Measurements from ENCODE around the gene CTNNB1. TPM values are rescaled to one million over a fixed set of nuclear protein-coding genes. Genes with fewer than 3 reads are reported as not detected.

CTNNB1 gene
- total RNA-seq (2012; rRNA removed) (1,415 and 1,677 TPM in 2 replicates), polyA plus RNA-seq (2012; rRNA removed) (364 and 381 TPM in 2 replicates), Bru-seq, nascent RNA (percentile 95 among the genes with signal in this experiment), BruChase-seq, experiment 1, labeled RNA remaining after a 6-hour chase (percentile 95 among the genes with signal in this experiment), BruChase-seq, experiment 2, labeled RNA remaining after a 2-hour chase (percentile 93 among the genes with signal in this experiment)
- 187 and 317 TPM in 2 replicates for polyA plus RNA-seq (2012; cell fraction: cytosol; rRNA removed)
- polyA plus RNA-seq (2012; cell fraction: nucleus; rRNA removed; ENCODE audit: low replicate concordance): 205 and 300 TPM in 2 replicates
- long read RNA-seq, transcript CTNNB1-201 (15 exons, 3,947 nt): minor isoform, 35 of 199 reads
- long read RNA-seq, transcript CTNNB1-203 (16 exons, 3,472 nt): minor isoform, 25 of 199 reads
- long read RNA-seq, transcript CTNNB1-202 (16 exons, 3,268 nt): major isoform, 60 of 199 reads
- long read RNA-seq, transcript CTNNB1-246 (16 exons, 2,778 nt): minor isoform, 8 of 199 reads
- long read RNA-seq, partial matches to known transcripts: 51 of 199 reads
- long read RNA-seq, other reads (novel, unspliced or antisense): 15 of 199 reads

DNA sequence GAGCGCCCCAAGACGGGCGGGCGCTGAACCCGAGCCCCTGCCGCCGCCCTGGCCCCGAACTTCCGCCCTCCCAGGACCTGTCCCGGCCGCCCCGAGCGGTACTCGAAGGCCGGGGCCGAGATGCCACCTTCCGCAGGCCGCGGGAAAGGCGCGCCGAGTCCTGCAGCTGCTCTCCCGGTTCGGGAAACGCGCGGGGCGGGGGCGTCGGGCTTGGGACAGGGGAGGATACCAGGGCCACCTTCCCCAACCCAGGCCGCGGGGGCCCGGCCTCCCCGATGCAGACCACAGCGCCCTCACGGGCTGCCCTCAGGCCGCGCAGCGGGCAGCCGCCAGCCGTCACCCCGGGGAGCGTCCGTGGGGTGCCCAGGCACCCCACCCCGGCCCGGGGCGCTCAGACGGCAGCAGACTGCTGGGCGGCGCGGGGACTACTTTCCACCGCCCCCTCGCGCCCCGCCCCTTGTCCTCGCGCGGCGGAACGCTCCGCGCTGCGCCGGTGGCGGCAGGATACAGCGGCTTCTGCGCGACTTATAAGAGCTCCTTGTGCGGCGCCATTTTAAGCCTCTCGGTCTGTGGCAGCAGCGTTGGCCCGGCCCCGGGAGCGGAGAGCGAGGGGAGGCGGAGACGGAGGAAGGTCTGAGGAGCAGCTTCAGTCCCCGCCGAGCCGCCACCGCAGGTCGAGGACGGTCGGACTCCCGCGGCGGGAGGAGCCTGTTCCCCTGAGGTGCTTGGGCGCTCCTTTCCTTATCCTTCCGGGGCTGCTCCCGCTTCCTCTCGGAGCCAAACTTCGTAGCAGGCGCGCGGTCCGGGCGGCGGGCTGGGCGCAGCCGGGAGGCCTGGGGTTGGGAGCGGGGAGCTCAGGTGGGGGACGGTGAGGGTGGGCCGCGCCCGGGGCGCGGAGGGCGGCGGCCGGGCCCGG, at the start of gene CTNNB1:
Gene CTNNB1, plus strand, starts transcription at position 556 of the 916 bp plus-strand sequence. CDS start 24,564 bp downstream, outside the sequence.
- ChIA-PET CTCF (interaction anchor here (0.5 kb wide), 1 partner anchor 15 kb away, joined by 5 read pairs; no protein-coding TSS in a partner anchor), POLR2A (ENCODE audit: unreplicated experiment) (interaction anchor here (0.5 to 1.6 kb wide), 4 partner anchors 9 to 299 kb away, joined by 3 to 7 read pairs (median 4); no protein-coding TSS in a partner anchor)
- no peak within 1 kb of the TSS for H2BK20ac ChIP-seq (ENCODE audit: low read depth, low read length)
- peak within 1 kb of the TSS; percentile 45 for H4K5ac ChIP-seq (ENCODE audit: low read depth, low read length)
- peak; percentile 95 for DNase-seq
- H4K91ac ChIP-seq (ENCODE audit: insufficient read depth, low read depth, low read length): peak within 1 kb of the TSS; percentile 78
- peak within 1 kb of the TSS; percentile 78; the same call in 1 of the 2 replicates for H2AK5ac ChIP-seq (ENCODE audit: low read depth, low read length)
- peaks cover 2% of the 10 kb centered on the region; the same call in 1 of the 2 replicates for H3K4me1 ChIP-seq (ENCODE audit: control insufficient read depth, insufficient read depth, low read length)
- H3K4me3 ChIP-seq (ENCODE audit: insufficient read depth, low read depth, low read length): peak within 1 kb of the TSS; percentile 69
- H2AK9ac ChIP-seq (replicated peaks; ENCODE audit: low read depth, low read length, poor library complexity): peak within 1 kb of the TSS; percentile 98
- peak within 1 kb of the TSS; percentile 99 for H3K4me2 ChIP-seq (ENCODE audit: low read depth, low read length)
- peak within 1 kb of the TSS; percentile 86 for H3K27ac ChIP-seq (ENCODE audit: insufficient read depth, low read length)
- H2BK120ac ChIP-seq (ENCODE audit: low read depth, low read length): peak within 1 kb of the TSS; percentile 30; the same call in 1 of the 2 replicates
- intact Hi-C loops (cut with micrococcal nuclease) (no loop called here), in situ Hi-C loops (cut with MboI; ENCODE audit: low sequenced_read_pairs) (loop anchor here (25.0 kb wide), 1 partner anchor 862 kb away; no protein-coding TSS in a partner anchor), dilution Hi-C loops (cut with HindIII; ENCODE audit: low sequenced_read_pairs, unreplicated experiment) (no loop called here)
- H3K36me3 ChIP-seq (ENCODE audit: control insufficient read depth, insufficient read depth, low read length): no peaks in the 10 kb centered on the region
- peak within 1 kb of the TSS; percentile 51; the same call in 1 of the 2 replicates for H3K18ac ChIP-seq (ENCODE audit: low read depth, low read length)
- H4K20me1 ChIP-seq (ENCODE audit: insufficient read depth, low read length): peaks cover 44% of the 10 kb centered on the region
- ATAC-seq (ENCODE audit: low read depth): peak; percentile 86
- H3K9me3 ChIP-seq (ENCODE audit: control insufficient read depth, insufficient read depth, low read length): no peaks in the 10 kb centered on the region
- peak within 1 kb of the TSS; percentile 97 for H3K9ac ChIP-seq (ENCODE audit: low read depth, low read length)
- H3K56ac ChIP-seq (ENCODE audit: extremely low read depth, insufficient read depth, low read length): peak within 1 kb of the TSS; percentile 73; the same call in 1 of the 2 replicates
- H3K14ac ChIP-seq (replicated peaks; ENCODE audit: low read depth, low read length): peak within 1 kb of the TSS; percentile 98
- H2AFZ ChIP-seq (replicated peaks; ENCODE audit: low read length, poor library complexity): peak within 1 kb of the TSS; percentile 96
- WGBS, 2 experiments (ENCODE audit: extremely low coverage in 2 of 2, insufficient read length in 1 of 2): 1% methylated on average over 43 of the region's 112 CpGs; no CpG with 5 or more reads in 1 of the 2 experiments
- no TSS peak for BruUV-seq (replicated peaks)
- no peaks in the 10 kb centered on the region; the same call in none of the 2 replicates for H3K27me3 ChIP-seq (ENCODE audit: control insufficient read depth, insufficient read depth, low read length)
- peak within 1 kb of the TSS; percentile 90 for H2BK5ac ChIP-seq (ENCODE audit: low read depth, low read length, poor library complexity, severe bottlenecking)
- no peaks in the 10 kb centered on the region; the same call in 1 of the 2 replicates for H3K9me1 ChIP-seq (ENCODE audit: insufficient read depth, low read length)
- peak within 1 kb of the TSS; percentile 87 to 94 for H4K8ac ChIP-seq (ENCODE audit: low read depth in 2 of 2, low read length in 2 of 2)
- H3K79me1 ChIP-seq (ENCODE audit: low read depth in 1 of 2, low read length in 2 of 2): peaks cover 0 to 6% of the 10 kb centered on the region in 2 experiments; a peak in 1 of 4 replicates
- H3K4ac ChIP-seq (ENCODE audit: low read depth, low read length): peak within 1 kb of the TSS; percentile 97
- H3K23ac ChIP-seq (ENCODE audit: low read depth, low read length): peak within 1 kb of the TSS; percentile 98
- 0 out of 3 replicates have a peak within 1 kb of the TSS, but pooled peaks have one; percentile 24 for H2BK15ac ChIP-seq (ENCODE audit: low read depth, low read length)
- no peak for TF ChIP-seq FOS (IDR thresholded peaks at IDR 0.05; ENCODE audit: low read depth, low read length)
- peak; percentile 92 for TF ChIP-seq CHD1 (IDR thresholded peaks at IDR 0.05; ENCODE audit: low read depth, low read length)
- TF ChIP-seq RFX5 (IDR thresholded peaks at IDR 0.05; ENCODE audit: low read depth, low read length): no peak
- TF ChIP-seq MAZ (IDR thresholded peaks at IDR 0.05; ENCODE audit: borderline replicate concordance, low read depth, low read length): peak; percentile 98
- TF ChIP-seq SMC3 (IDR thresholded peaks at IDR 0.05; ENCODE audit: low read depth, low read length): 0 out of 2 replicates have a peak, but pooled peaks have one; percentile 4
- TF ChIP-seq POLR2A (IDR thresholded peaks at IDR 0.05; ENCODE audit: low read depth, low read length): peak; percentile 99
- no peak for TF ChIP-seq MAFK (IDR thresholded peaks at IDR 0.05; ENCODE audit: low read depth, low read length)
- no peak for TF ChIP-seq RCOR1 (IDR thresholded peaks at IDR 0.05; ENCODE audit: insufficient replicate concordance, low read length)
- TF ChIP-seq BHLHE40 (IDR thresholded peaks at IDR 0.05; ENCODE audit: low read depth, low read length): peak; percentile 44; the same call in 1 of the 2 replicates
- no peak for TF ChIP-seq NFE2L2 (IDR thresholded peaks at IDR 0.05; ENCODE audit: low read depth, low read length)
- TF ChIP-seq CTCF (conservative IDR thresholded peaks at IDR 0.05; ENCODE audit: low read depth, low read length): no peak
- TF ChIP-seq MXI1 (IDR thresholded peaks at IDR 0.05; ENCODE audit: borderline replicate concordance, low read depth, low read length): 0 out of 2 replicates have a peak, but pooled peaks have one; percentile 17
- TF ChIP-seq CEBPB (IDR thresholded peaks at IDR 0.05; ENCODE audit: low read depth, low read length): no peak
